ENCODE data around the gene EIF2B5. TPM values are rescaled to one million over a fixed set of nuclear protein-coding genes. Genes with fewer than 3 reads are reported as not detected.

The EIF2B5 gene
- total and polyA plus RNA-seq, 2 of the 13 experiments (the other 11 are each of a cell fraction or from before 2014, with no cell fraction given): 38.4 to 60.2 TPM

GRCh38 chr3:184174646-184175492 is 39.7 kb downstream of the EIF2B5 start, which contains the start of gene AP2M1 (continued):
- TF ChIP-seq HNRNPL (IDR thresholded peaks at IDR 0.05; ENCODE audit: low read depth, low read length) (no peak), MXD3 (CRISPR knock-in tag; IDR thresholded peaks at IDR 0.05) (peak; percentile 59), RFX5 (IDR thresholded peaks at IDR 0.05; ENCODE audit: low read depth, low read length) (no peak), KDM4B (CRISPR knock-in tag; IDR thresholded peaks at IDR 0.05) (no peak), POLR2A (IDR thresholded peaks at IDR 0.05; ENCODE audit: insufficient read depth in 1 of 2, low read depth in 2 of 2, low read length in 2 of 2) (peak; percentile 78 to 97), ZBTB42 (CRISPR knock-in tag; IDR thresholded peaks at IDR 0.05) (no peak), ERF (CRISPR knock-in tag; IDR thresholded peaks at IDR 0.05) (0 out of 2 replicates have a peak, but pooled peaks have one; percentile 21), TGIF2 (CRISPR knock-in tag; IDR thresholded peaks at IDR 0.05) (no peak; the same call in 1 of the 2 replicates), ZMYM3 (CRISPR knock-in tag; IDR thresholded peaks at IDR 0.05) (no peak), ZNF687 (CRISPR knock-in tag; IDR thresholded peaks at IDR 0.05) (peak; percentile 82), ZNF563 (CRISPR knock-in tag; IDR thresholded peaks at IDR 0.05) (0 out of 2 replicates have a peak, but pooled peaks have one; percentile 43), SALL1 (CRISPR knock-in tag; IDR thresholded peaks at IDR 0.05) (peak; percentile 87; the same call in 1 of the 2 replicates), ZNF512 (CRISPR knock-in tag; IDR thresholded peaks at IDR 0.05) (no peak), FOXM1 (CRISPR knock-in tag; IDR thresholded peaks at IDR 0.05) (no peak), HDAC6 (IDR thresholded peaks at IDR 0.05; ENCODE audit: low read depth, low read length) (no peak), KDM5B (CRISPR knock-in tag; IDR thresholded peaks at IDR 0.05; ENCODE audit: borderline replicate concordance) (peak; percentile 78), ZSCAN22 (CRISPR knock-in tag; IDR thresholded peaks at IDR 0.05) (no peak), PHF21A (CRISPR knock-in tag; IDR thresholded peaks at IDR 0.05) (no peak), ZNF276 (CRISPR knock-in tag; IDR thresholded peaks at IDR 0.05; ENCODE audit: low read depth) (no peak), MAFG (CRISPR knock-in tag; IDR thresholded peaks at IDR 0.05) (no peak), ESRRA (CRISPR knock-in tag; IDR thresholded peaks at IDR 0.05; ENCODE audit: low read depth) (no peak), MTF1 (CRISPR knock-in tag; IDR thresholded peaks at IDR 0.05) (no peak), TBL1XR1 (IDR thresholded peaks at IDR 0.05; ENCODE audit: borderline replicate concordance, low read length, partially characterized antibody) (no peak)
